GM04503 (cell line): ENCODE results near the gene SND1.
"Not testable (repeated sequence)": the region's sequence is repeated elsewhere in the genome, so short reads cannot be mapped to it uniquely, and the experiment has no call there.

ENCODE experiments used
- DNase-seq: peaks from one replicate; pipeline ENCODE4 v3.0.0-alpha.2; 2012; ENCODE audit warnings: low read depth

The SND1 gene

GRCh38 chr7:128100225-128100948, 448.4 kb downstream of the SND1 start:
- DNase-seq, result no peak

GRCh38 chr7:128100949-128101713, 449.1 kb downstream of the SND1 start:
- DNase-seq, result no peak

- DNase-seq, result no peak
These were observed 450.7 kb downstream of the SND1 start for GRCh38 chr7:128102490-128103291.

GRCh38 chr7:128103498-128104107, 451.6 kb downstream of the SND1 start:
- no peak for DNase-seq

GRCh38 chr7:128104108-128104742, 452.2 kb downstream of the SND1 start:
- no peak for DNase-seq

GRCh38 chr7:128105228-128106022, 453.4 kb downstream of the SND1 start:
- DNase-seq, result no peak

GRCh38 chr7:128106821-128107220, 454.8 kb downstream of the SND1 start:
- DNase-seq, result no peak

- DNase-seq, result not testable (repeated sequence)
These were observed 455.5 kb downstream of the SND1 start for GRCh38 chr7:128107516-128107915.

- DNase-seq, result no peak
These were observed 456.1 kb downstream of the SND1 start for GRCh38 chr7:128108129-128108528.

- DNase-seq, result no peak
These were observed 456.8 kb downstream of the SND1 start for GRCh38 chr7:128108641-128109423.

GRCh38 chr7:128109424-128109969, 457.5 kb downstream of the SND1 start:
- DNase-seq, result not testable (repeated sequence)

- DNase-seq, result no peak
These were observed 458.8 kb downstream of the SND1 start for GRCh38 chr7:128110641-128111364.

- no peak for DNase-seq
These were observed 460.2 kb downstream of the SND1 start for GRCh38 chr7:128112018-128112780.

- no peak for DNase-seq
These were observed 460.8 kb downstream of the SND1 start for GRCh38 chr7:128112781-128113221.

- DNase-seq, result no peak
These were observed 461.8 kb downstream of the SND1 start for GRCh38 chr7:128113839-128114238.

- no peak for DNase-seq
These were observed 462.8 kb downstream of the SND1 start for GRCh38 chr7:128114806-128115205.

GRCh38 chr7:128115336-128115820, 463.4 kb downstream of the SND1 start:
- no peak for DNase-seq
